ENCODE measurements around the gene CUX1. TPM values are rescaled to one million over a fixed set of nuclear protein-coding genes. Genes with fewer than 3 reads are reported as not detected.

Gene CUX1
- total and polyA plus RNA-seq, 2 donors (not counting 1 experiment from before 2014, with no cell fraction given), result 10.8 to 86.5 TPM

GRCh38 chr7:101999393-101999792 is 182.0 kb downstream of the CUX1 start:
- H3K9me3 Mint-ChIP-seq (ENCODE audit: insufficient read depth), result no peaks in the 10 kb centered on the region
- no peak overlapping the region for H3K27ac Mint-ChIP-seq
- H3K27me3 Mint-ChIP-seq, result no peaks in the 10 kb centered on the region
- no peak overlapping the region for H3K4me3 Mint-ChIP-seq
- Histone ChIP-seq H3K4me1 (ENCODE audit: control insufficient read depth in 2 of 2, insufficient read depth in 2 of 2, low read length in 2 of 2) (peaks cover 6 to 28% of the 10 kb centered on the region in 2 donors), H3K9ac (ENCODE audit: low read length) (no peak overlapping the region), H3K4me3 (ENCODE audit: control extremely low read depth in 1 of 5, extremely low read depth in 1 of 5, insufficient read depth in 1 of 5, low read depth in 2 of 5, low read length in 4 of 5) (no peak overlapping the region), H3K4me2 (replicated peaks; ENCODE audit: low read depth, low read length, poor library complexity, severe bottlenecking) (no peak overlapping the region), H2AFZ (ENCODE audit: insufficient read depth, low read depth, low read length, poor library complexity, severe bottlenecking) (no peak overlapping the region), H3K9me3 (ENCODE audit: control extremely low read depth in 1 of 3, control insufficient read depth in 2 of 3, insufficient read depth in 1 of 3, low read length in 2 of 3) (no peaks in the 10 kb centered on the region), H4K20me1 (ENCODE audit: control insufficient read depth, insufficient read depth, low read length, poor library complexity, severe bottlenecking) (peaks cover 12% of the 10 kb centered on the region), H3K79me2 (ENCODE audit: control insufficient read depth, insufficient read depth, low read length) (peaks cover 59% of the 10 kb centered on the region), H3K27me3 (replicated peaks in 1 of 4; ENCODE audit: control extremely low read depth in 1 of 4, control insufficient read depth in 3 of 4, insufficient read depth in 4 of 4, low read length in 3 of 4) (no peaks in the 10 kb centered on the region), H3K36me3 (replicated peaks in 1 of 2; ENCODE audit: control extremely low read depth in 1 of 2, control insufficient read depth in 1 of 2, extremely low read depth in 1 of 2, insufficient read depth in 2 of 2, low read length in 1 of 2) (no peaks in the 10 kb centered on the region), H3K27ac (ENCODE audit: low read length in 2 of 2) (no peak overlapping the region)
- TF ChIP-seq CTCF (IDR thresholded peaks at IDR 0.05) (no peak), EZH2 (IDR thresholded peaks at IDR 0.05; ENCODE audit: borderline replicate concordance, insufficient read depth, low read depth, low read length, poor library complexity, severe bottlenecking) (no peak)
- DNase-seq, result no peak
- no peak for ATAC-seq (ENCODE audit: low read depth)
- intact Hi-C loops (cut with micrococcal nuclease), result no loop called here
- ChIA-PET CTCF (interaction anchor here (0.5 kb wide), 1 partner anchor 35 kb away, joined by 3 read pairs; no protein-coding TSS in a partner anchor), POLR2A (interaction anchor here (0.7 kb wide), 1 partner anchor 38 kb away, joined by 5 read pairs; no protein-coding TSS in a partner anchor)
- 71% methylated on average over 6 of the region's 9 CpGs for WGBS (ENCODE audit: insufficient coverage)
- peaks cover 27% of the 10 kb centered on the region for H3K4me1 Mint-ChIP-seq

- no peaks in the 10 kb centered on the region for H3K27me3 Mint-ChIP-seq
- Histone ChIP-seq H3K4me1 (ENCODE audit: control insufficient read depth in 2 of 2, insufficient read depth in 2 of 2, low read length in 2 of 2) (peaks cover 2 to 21% of the 10 kb centered on the region in 2 donors), H3K9ac (ENCODE audit: low read length) (no peak overlapping the region), H3K79me2 (ENCODE audit: control insufficient read depth, insufficient read depth, low read length) (peaks cover 52% of the 10 kb centered on the region), H3K4me3 (ENCODE audit: control extremely low read depth in 1 of 5, extremely low read depth in 1 of 5, insufficient read depth in 1 of 5, low read depth in 2 of 5, low read length in 4 of 5) (no peak overlapping the region), H3K9me3 (ENCODE audit: control extremely low read depth in 1 of 3, control insufficient read depth in 2 of 3, insufficient read depth in 1 of 3, low read length in 2 of 3) (no peaks in the 10 kb centered on the region), H3K27ac (ENCODE audit: low read length in 2 of 2) (no peak overlapping the region), H2AFZ (ENCODE audit: insufficient read depth, low read depth, low read length, poor library complexity, severe bottlenecking) (no peak overlapping the region), H4K20me1 (ENCODE audit: control insufficient read depth, insufficient read depth, low read length, poor library complexity, severe bottlenecking) (peaks cover 12% of the 10 kb centered on the region), H3K4me2 (replicated peaks; ENCODE audit: low read depth, low read length, poor library complexity, severe bottlenecking) (no peak overlapping the region), H3K27me3 (replicated peaks in 1 of 4; ENCODE audit: control extremely low read depth in 1 of 4, control insufficient read depth in 3 of 4, insufficient read depth in 4 of 4, low read length in 3 of 4) (no peaks in the 10 kb centered on the region), H3K36me3 (replicated peaks in 1 of 2; ENCODE audit: control extremely low read depth in 1 of 2, control insufficient read depth in 1 of 2, extremely low read depth in 1 of 2, insufficient read depth in 2 of 2, low read length in 1 of 2) (no peaks in the 10 kb centered on the region)
- H3K27ac Mint-ChIP-seq, result no peak overlapping the region
- ChIA-PET CTCF (no interaction called here), POLR2A (no interaction called here)
- ATAC-seq (ENCODE audit: low read depth), result no peak
- intact Hi-C loops (cut with micrococcal nuclease), result no loop called here
- DNase-seq, result no peak
- whole genome bisulfite sequencing (ENCODE audit: insufficient coverage), result 86% methylated on average over 9 of the region's 9 CpGs
- no peaks in the 10 kb centered on the region for H3K9me3 Mint-ChIP-seq (ENCODE audit: insufficient read depth)
- peaks cover 23% of the 10 kb centered on the region for H3K4me1 Mint-ChIP-seq
- TF ChIP-seq CTCF (IDR thresholded peaks at IDR 0.05) (no peak), EZH2 (IDR thresholded peaks at IDR 0.05; ENCODE audit: borderline replicate concordance, insufficient read depth, low read depth, low read length, poor library complexity, severe bottlenecking) (no peak)
- H3K4me3 Mint-ChIP-seq, result no peak overlapping the region
Measured at GRCh38 chr7:102000123-102000522, 182.7 kb downstream of the CUX1 start.
